Esophagus squamous epithelium (tissue), 4 donors: ENCODE data around the gene LBP.

Source experiments
- CTCF ChIP-seq, 6 experiments: fragments of 450-650 bp in 4 of 6; fragments of 200-600 bp in 2 of 6; sonication (generic) in 2 of 6; IDR thresholded peaks; one replicate each; pipeline ENCODE4 v1.5.1; 2016 to 2019; ENCODE audit warnings: antibody characterized with exemption in 6 of 6, mild to moderate bottlenecking in 4 of 6, moderate library complexity in 4 of 6
- POLR2A ChIP-seq, 4 donors: fragments of 450-650 bp; IDR thresholded peaks; one replicate each; pipeline ENCODE4 v1.6.1; 2017; ENCODE audit warnings: antibody characterized with exemption in 4 of 4, mild to moderate bottlenecking in 4 of 4, moderate library complexity in 3 of 4

- TF ChIP-seq CTCF (IDR thresholded peaks at IDR 0.05) (no peak), POLR2A (IDR thresholded peaks at IDR 0.05) (no peak)
Measured at GRCh38 chr20:38331814-38332213, 14.5 kb upstream of the LBP start.
